ENCODE results near the gene TEC.

GRCh38 chr4:48137846-48138245, 131.8 kb downstream of the TEC start:
- TF ChIP-seq POLR2A (IDR thresholded peaks at IDR 0.05; ENCODE audit: low read length) = no peak
- no peak for TF ChIP-seq GATA1 (IDR thresholded peaks at IDR 0.05; ENCODE audit: low read depth, low read length)

Measured in erythroblast (primary cell).